GM23338 (cell line): ENCODE measurements around the gene PTRH2. TPM values are rescaled to one million over a fixed set of nuclear protein-coding genes. Genes with fewer than 3 reads are reported as not detected.

Source experiments
- polyA plus RNA-seq: library from polyadenylated mRNA; unstranded; fragments of >200 nt; fragmentation: Nextera tagmentation; extraction: Ambion mirVana; gene quantifications from 2 replicates; pipeline ENCODE4 v1.2.1, GENCODE V29; 2016
- total RNA-seq: library from RNA; depleted of rRNA; stranded (reverse); fragments of >200 nt; shearing (Covaris generic); gene quantifications from 2 replicates; pipeline ENCODE4 v1.2.3, GENCODE V29; 2014; rRNA removed

PTRH2 gene
- total and polyA plus RNA-seq, 2 experiments from 2014 or later: 32.7 to 85.2 TPM

Other genes starting within 250 kb of the PTRH2 start
- gene DHX40, start 141.8 kb downstream of the PTRH2 start, total RNA-seq: 37.6 and 38.2 TPM in 2 replicates
- gene DHX40, start 141.8 kb downstream of the PTRH2 start, polyA plus RNA-seq: 14.5 and 17.3 TPM in 2 replicates
- gene CLTC, start 87.5 kb downstream of the PTRH2 start, total RNA-seq: 328 and 344 TPM in 2 replicates
- gene CLTC, start 87.5 kb downstream of the PTRH2 start, polyA plus RNA-seq: 93.1 and 107 TPM in 2 replicates
- gene VMP1, start 224 bp upstream of the PTRH2 start, total RNA-seq: 112 and 137 TPM in 2 replicates
- 63.1 and 70.1 TPM in 2 replicates for gene VMP1, start 224 bp upstream of the PTRH2 start, polyA plus RNA-seq
- gene TUBD1, start 185.5 kb upstream of the PTRH2 start, total RNA-seq: 13.8 and 17.6 TPM in 2 replicates
- 10.1 and 11.6 TPM in 2 replicates for gene TUBD1, start 185.5 kb upstream of the PTRH2 start, polyA plus RNA-seq
- 15.1 and 19.5 TPM in 2 replicates for gene RPS6KB1, start 185.7 kb upstream of the PTRH2 start, total RNA-seq
- 20.4 and 21.7 TPM in 2 replicates for gene RPS6KB1, start 185.7 kb upstream of the PTRH2 start, polyA plus RNA-seq